HG02938 (cell line): ENCODE measurements around the gene SPATA20.
A peak's percentile ranks its signal among the peaks of the same experiment; 100 is the strongest.

Experiments
- ATAC-seq: cut with Tn5 transposase; IDR thresholded peaks from one replicate; pipeline ENCODE4 v1.9.1; 2021; ENCODE audit warnings: mild to moderate bottlenecking, moderate library complexity; ENCODE audit not compliant: unreplicated experiment

The SPATA20 gene

GRCh38 chr17:50547035-50547735 is at the start of gene SPATA20:
SPATA20 (plus strand) TSS chr17:50547174; CDS start chr17:50547209, 35 bp downstream.
- peak; percentile 56 for ATAC-seq

DNA sequence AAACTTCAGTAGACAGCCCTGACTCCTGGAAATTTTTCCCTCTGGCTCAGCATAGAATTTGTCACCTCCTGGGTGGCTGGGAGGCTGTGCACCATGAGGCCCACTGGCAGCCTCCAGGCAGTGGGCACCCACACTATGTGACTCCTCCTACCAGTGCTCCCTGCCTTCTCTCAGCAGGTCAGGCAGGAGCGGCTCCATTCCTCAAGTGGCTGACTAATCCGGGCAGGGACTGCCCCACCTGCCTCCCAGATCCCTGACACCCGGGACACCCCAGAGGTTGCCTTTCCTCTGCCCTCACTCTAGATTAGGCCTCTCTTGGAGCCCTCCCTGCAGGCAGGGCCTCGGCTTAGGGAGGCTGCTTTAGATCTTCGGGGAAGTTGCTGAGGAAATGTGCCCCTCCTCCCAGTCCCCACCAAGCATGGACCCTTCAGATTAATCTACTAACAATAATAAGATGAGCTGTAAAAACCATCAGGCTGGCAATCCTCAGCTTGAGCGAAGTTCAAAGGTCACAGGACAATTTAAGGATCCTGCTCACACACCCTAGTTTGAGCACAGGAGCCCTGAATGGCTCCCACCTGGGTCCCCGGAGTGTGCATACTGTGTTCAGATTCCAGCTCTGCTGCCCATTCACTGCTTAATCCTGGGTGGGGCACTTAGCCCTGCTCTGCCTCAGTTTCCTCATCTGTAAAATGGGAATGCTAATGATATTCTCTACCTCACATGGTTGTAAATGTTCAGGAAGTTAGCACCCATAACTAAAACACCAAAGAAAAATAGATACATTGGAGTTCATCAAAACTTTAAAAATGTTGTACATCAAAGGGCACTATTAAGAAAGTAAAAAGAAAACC is 48.7 kb upstream of the SPATA20 start:
- no peak for ATAC-seq

DNA sequence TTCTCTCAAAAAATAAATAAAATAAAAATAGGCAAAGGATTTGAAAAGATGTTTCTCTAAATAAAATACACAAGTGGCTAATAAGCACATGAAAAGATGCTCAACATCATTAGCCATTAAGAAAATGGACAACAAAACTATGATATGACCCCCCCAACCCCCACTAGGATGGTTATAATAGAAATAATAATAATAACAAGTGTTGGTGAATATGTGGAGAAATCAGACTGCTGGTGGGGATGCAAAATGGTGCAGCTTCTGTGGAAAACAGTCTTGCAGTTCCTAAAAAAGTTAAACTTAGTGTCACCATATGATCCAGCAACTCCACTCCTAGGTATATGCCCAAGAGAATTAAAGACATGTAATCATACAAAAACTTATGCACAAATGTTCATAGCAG is 47.7 kb upstream of the SPATA20 start:
- ATAC-seq: no peak

GRCh38 chr17:50499721-50500120 is 47.3 kb upstream of the SPATA20 start:
- no peak for ATAC-seq

- no peak for ATAC-seq
Observed at GRCh38 chr17:50501054-50501453, 45.9 kb upstream of the SPATA20 start.

- no peak for ATAC-seq
Observed at GRCh38 chr17:50502301-50502990, 44.5 kb upstream of the SPATA20 start.

DNA sequence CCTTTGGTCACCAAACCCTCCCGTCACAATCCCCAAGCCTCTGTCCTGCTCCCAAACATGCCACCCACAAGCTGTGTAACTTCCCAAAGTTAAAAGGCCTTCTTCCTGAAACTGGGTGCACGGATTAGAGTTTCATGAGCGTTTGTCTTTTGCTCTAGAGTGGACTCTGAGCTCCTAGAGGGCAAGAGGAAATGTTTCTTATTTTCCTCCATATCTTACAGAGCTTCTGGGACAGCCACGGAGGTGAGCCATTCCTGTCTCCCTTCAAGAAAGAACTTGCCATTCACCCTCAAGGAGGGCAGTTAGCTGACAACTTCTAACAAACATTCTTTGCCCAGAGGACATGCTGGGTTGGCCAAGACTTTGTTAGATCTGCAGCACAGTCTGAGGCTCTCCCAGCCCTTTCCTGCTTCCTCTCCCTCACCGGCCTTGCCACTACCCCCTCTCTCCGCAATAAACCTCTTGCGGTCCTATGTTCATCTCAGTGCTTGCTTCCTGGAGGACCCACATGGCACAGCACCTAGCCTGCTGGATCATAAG is 41.3 kb upstream of the SPATA20 start:
- ATAC-seq: no peak

DNA sequence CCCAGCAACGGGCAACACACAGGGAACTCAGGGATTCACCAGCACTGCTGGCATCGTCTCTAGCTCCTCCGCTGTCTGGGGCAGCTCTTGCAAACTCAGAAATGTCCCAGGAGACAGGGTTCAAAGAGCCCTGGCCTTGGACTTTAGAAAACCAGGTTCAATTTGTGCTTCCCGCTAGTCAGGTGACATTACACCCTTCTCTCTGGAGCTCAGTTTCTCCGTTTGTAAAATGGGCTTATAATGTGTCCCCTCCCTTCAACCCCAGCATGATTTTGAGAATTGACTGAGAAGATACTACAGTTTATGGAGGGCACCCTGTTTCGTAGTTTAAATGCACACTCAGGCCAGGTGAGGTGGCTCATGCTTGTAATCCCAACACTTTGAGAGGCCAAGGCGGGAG is 40.7 kb upstream of the SPATA20 start:
- no peak for ATAC-seq

GRCh38 chr17:50507871-50508572 is 39.0 kb upstream of the SPATA20 start, which contains the start of gene MYCBPAP:
MYCBPAP (plus strand) TSS chr17:50508439; CDS start chr17:50508675, 236 bp downstream.
- no peak for ATAC-seq

DNA sequence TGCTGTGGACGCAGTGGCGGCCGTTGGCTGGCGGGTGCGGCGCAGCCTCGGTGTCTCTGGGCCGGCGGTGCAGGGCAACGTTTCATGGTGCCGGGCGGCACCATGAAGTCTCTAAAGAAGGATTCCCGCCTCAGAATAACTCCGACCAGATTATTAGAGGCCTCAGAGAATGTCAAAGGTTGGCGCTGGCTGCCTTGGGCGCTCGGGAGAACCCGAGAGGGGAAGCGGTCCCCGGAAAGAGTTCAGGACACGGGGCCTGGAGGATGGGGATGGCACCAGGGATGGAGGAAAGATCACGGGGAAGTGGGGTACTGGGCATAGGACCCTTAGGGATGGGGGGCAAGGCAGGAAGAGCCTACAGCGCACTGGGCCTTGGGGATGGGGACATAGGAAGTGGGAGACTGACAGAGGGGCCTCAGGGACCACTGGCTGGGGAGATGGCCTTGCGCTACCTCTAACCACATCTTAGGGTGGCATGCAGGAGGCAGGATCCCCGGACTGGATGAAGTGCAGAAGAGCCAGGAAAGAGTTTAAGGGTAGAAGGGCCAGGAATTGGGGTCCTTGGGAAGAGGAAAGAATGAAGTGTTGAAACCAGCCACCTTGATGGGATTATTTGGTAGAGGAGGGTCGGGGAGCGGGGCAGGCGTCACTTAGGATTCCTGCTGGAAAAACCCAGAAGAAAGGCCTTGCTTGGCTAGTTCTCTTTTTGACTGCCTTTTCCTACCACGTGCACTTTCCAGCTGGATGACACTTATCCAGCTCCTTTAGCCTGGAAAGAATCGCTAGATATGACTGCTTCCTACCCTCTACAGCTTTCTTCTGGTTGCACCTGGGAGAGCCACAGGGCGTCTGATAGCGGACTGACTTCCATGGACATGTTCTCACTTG is 38.2 kb upstream of the SPATA20 start:
- ATAC-seq: no peak

- ATAC-seq: peak; percentile 86
Observed at GRCh38 chr17:50511058-50511457, 35.9 kb upstream of the SPATA20 start.

- no peak for ATAC-seq
Observed at GRCh38 chr17:50513495-50513894, 33.5 kb upstream of the SPATA20 start.

GRCh38 chr17:50514388-50514787 is 32.6 kb upstream of the SPATA20 start:
- ATAC-seq: no peak

DNA sequence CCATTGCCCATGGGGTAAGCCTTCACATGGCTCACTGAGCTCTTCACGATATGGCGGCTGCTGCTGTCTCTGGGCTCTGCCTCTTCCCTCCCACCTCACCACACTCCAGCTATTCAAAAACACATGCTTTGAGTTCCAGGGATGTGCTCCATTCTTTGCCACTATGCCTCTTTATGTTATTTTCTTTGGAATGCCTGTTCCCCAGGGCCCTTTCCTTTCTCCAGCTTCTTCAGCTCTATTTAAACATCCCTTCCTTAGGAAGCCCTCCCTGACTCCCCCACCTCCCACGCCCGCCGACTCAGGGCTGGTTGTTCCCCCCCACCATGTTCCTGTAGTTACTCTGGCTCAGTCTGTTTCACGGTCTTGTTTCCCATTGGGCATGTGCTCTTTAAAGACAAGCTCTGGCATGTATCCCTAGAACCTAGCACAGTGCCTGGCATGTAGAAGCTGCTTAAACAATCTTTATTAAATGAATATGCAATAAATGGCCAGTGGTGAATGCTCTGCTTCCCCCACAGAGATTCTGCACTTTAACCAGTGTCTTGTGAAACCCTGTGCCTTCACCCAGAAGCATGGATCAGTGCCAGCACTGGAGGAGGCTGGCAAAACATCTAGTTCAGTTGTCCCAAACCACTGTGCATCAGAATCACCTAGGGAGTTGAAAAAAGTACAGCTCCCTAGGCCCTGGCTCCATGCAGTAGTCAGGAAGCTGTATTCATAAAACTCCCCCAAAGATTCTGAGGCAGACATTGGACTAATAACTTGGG is 31.9 kb upstream of the SPATA20 start:
- no peak for ATAC-seq

- no peak for ATAC-seq
Observed at GRCh38 chr17:50517011-50517410, 30.0 kb upstream of the SPATA20 start.

- no peak for ATAC-seq
Observed at GRCh38 chr17:50517504-50518383, 29.2 kb upstream of the SPATA20 start.

DNA sequence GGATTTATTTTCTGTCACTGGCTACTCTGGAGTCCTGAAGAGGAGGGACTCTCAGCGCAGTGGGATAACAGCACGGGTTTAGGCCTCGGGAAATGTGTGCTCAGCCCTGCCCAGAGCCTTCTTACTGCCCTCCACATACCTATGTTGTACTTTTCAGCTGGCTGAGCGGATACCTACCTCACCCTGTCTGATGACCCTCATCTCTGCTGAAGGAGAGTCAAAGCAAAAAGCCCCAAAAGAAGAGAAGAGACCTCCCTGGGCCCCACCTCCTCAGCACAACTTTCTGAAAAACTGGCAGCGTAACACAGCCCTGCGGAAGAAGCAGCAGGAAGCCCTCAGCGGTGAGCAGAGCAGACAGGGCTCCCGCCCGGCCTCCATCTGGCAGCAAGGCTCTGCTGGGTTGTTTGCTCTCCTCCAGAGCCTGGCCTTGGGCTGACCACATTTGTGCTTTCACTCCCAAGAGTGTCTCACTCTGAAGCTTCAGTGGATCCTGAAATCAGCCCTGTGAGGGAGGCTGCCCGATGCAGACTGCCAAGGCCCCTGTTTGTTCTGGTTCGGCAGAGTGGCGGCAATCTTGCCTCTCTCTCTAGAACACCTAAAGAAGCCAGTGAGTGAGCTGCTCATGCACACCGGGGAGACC is 28.5 kb upstream of the SPATA20 start:
- ATAC-seq: no peak
